ENCODE results near the gene CETN2.
A peak's percentile ranks its signal among the peaks of the same experiment; 100 is the strongest.
"Not testable (repeated sequence)": the region's sequence is repeated elsewhere in the genome, so short reads cannot be mapped to it uniquely, and the experiment has no call there.

The CETN2 gene

DNA sequence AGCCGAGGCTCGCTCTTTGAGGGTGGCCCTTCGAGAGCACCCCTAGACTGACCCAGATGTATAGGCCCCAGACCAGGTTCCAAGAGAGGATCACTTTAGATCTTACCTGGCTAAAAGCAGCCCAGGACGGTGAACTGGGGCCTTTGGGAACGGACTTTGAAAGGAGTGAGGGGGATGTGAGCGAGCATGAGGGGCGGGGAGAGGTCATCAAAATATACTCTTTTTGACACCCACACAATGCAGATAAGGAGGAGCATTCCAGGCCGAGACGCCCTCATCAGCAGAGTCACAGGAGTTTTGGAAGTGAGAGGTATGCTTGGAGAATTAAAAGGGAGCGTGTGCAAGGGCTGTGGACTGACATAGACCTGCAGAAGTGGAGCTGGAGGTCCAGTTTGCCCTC, 834 bp upstream of the CETN2 start:
- DNase-seq, result no peak

DNA sequence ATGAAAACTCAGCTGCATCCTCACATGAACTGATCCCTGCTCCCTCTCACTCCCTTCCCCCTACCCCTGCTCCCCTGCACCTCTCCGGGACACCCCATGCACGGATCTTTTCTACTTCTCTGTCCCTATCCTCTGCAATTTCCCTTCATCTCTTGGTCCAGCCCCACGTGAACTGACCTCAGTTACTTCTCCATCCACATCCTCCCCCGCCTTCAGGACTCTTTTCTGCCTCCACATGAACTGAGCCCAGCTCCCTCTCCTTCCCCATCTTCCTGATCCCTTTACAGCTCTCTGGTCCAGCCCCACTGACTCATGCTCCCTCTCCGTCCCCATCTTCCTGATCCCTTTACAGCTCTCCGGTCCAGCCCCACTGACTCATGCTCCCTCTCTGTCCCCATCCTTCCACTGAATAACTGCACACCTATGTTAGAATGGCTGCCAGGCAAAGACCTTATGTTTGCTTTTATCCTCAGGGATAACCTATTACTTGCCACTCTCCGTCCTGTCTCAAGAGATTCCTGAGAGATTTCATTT, 5.6 kb downstream of the CETN2 start:
- DNase-seq, result no peak

DNA sequence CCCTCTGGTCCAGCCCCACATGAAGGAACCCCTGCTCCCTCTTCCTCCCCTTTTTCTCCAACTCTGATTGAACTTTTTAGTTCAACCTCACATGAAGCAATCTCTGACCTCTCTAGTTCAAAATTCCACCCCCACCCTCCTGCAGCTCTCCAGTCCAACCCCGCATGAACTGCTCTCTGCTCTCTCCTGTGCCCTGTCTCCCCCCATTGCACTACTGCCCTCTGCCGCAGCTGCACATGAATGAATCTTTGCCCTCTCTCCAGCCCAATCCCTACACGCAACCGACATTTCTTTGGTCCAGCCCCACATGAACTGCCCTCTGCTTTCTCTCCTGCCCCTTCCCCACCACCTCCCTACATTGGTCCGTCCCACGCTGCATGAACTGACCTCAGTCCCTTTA, 6.9 kb downstream of the CETN2 start:
- DNase-seq, result no peak

DNA sequence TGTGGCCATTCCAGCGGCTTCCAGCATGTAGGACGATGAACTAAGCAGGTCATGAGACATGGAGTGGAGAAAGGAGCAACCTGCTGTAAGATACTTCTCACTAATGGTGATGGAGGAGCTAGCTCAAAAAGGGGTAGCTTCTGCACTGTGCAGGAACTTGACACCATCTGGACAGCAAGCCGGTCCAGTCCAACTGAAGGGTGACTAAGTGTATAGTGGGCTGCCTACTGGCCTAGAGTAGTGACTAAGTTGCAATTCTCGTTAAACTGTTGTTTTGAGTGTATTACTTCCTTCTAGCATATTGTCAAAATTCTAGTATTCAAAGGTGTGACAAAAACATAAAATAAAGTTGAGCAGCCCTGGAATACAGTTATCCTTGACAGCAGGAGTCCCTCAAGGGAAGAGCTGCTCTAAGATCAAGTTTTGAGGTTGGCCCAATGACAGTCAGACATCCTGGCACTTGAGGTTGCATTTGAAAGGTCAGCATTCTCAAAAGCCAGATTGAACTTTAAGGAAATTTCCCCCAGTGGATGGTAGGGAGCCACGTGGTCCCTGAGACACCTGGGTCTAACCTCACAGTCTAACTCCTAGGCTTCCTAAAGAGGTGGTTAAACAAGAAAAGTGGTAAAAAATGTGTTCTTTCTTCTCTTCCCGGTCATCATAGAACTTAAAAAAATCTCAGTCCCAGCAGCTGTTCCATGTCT, 8.0 kb downstream of the CETN2 start:
- DNase-seq, result no peak

DNA sequence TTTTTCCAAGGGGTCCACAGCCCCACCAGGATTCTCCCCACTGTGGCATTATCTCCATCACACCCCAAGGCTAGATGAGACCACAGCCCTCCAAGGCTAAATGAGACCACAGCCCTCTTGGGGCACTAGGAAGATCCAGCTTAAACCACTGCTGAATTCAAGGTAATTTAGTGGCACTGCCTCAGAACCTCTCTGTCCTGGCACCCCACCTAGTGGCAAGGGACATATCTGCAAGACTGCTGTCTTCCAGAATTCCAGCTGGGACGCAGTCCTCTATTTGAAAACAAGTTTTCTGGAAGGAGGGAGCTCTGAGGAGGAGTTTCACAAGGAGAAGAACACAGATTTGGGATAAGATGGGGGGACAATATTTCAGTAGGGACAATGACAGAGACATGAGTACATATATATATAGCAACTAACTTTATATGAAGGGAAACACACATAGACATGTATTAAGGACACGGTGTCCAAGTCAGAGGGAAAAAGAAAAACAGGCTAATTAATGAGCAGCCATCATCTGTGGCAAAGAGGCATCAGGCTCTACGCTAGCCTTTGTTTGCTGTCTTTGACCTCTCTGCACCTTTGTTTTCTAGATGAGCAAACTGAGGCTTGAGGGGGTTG, 9.3 kb downstream of the CETN2 start:
- DNase-seq, result peak; percentile 33

DNA sequence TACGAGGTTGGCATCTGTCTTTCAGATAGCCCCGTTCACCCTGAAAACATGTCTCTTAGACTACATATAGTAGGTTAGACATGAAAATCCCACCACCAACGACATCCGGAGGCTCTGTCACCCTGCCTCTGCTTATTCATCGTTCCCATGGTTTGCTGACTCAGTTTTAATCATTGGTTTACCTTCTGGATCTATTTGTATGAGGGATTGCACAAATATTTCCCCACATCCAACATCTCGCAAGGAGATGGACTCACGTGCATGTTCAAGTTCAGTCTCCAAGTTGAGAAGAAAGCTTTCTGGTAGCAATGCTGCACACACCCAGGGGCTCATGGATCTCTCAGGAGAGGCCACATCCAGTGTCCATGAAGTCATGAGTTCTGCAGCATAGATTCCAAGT, 10.8 kb downstream of the CETN2 start:
- DNase-seq, result no peak

DNA sequence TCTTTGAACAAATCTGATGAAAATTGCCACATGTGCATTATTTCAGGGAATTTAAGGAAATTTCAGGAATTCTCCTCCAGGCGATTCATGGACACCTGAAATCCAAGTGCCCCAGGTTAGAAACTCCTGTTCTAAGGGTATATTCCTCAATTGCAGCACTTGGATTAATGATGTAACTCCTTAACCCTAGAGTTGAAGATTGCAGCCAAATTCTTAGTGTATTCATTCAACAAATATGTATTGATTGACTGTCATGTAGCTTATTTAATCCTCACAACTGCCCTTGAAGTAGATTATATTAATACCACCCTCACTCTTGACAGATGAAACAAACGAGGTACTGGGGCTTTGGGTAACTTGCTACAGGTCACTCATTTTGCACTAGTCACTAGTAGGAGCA, 11.3 kb downstream of the CETN2 start:
- DNase-seq, result no peak

DNA sequence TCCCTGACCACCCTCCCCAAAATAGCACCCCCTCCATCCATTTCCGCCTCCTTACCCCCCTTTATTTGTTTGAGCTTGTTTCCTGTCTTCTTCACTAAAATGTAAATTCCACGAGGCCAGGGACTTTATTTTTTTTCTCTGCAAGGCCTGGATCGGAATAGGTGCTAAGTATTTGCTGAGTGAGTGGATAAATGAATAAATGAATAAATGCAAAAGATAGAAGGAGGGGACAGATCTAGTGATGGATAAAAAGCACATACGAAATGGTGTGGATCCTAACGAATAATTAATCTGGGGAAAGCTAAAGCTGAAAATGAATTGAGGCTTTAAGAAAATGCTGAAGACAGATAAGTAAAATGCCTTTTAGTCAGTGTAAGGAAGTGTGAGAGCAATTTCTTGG, 12.2 kb downstream of the CETN2 start:
- no peak for DNase-seq

DNA sequence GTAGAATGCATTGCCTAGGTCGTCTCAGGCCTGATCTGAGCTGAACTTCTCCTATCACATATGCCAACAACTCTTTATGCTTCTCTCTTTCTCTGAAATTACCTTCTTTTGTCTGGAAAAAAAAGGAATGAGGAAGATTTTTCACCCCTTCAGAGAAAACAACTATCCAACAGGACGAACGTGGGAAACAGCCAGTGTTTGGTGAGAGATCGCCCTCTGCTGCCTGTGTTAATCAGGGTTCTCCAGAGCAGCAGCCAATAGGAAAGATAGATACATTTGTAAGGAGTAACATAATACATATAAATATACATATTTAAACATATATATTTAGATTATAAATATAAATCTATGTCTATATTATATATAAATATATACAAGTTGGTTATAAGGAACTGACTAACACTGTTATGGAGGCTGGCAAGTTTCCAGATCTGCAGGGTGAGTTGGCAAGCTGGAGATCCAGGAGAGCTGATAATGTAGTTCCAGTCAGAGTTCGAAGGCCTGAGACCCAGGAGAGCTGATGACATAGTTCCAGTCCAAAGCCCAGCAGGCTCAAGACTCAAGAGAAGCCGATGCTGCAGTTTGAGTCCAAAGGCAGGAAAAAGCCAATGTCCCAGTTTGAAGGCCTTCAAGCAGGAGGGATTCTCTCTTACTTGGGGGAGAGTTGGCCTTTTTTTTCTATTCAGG, 13.3 kb downstream of the CETN2 start:
- peak; percentile 36 for DNase-seq

DNA sequence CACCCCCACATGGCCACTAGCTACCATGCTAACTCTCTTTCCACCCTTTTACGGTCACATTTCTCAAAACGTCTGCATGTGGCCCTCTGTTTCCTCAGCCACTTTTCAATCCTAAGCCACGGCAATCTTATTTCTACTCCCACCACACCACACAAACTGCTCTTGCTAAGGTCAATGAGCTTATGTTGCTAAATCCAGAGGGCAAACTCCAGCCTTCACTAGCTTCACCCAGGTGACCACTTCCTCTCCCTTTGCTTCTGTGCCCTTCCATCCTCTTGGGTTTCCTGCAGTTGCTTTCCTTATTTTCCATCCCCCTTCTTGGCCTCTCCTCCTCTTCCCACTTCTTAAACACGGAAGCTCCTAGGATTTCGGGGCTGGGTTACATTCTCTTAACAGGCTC, 16.5 kb downstream of the CETN2 start:
- no peak for DNase-seq

DNA sequence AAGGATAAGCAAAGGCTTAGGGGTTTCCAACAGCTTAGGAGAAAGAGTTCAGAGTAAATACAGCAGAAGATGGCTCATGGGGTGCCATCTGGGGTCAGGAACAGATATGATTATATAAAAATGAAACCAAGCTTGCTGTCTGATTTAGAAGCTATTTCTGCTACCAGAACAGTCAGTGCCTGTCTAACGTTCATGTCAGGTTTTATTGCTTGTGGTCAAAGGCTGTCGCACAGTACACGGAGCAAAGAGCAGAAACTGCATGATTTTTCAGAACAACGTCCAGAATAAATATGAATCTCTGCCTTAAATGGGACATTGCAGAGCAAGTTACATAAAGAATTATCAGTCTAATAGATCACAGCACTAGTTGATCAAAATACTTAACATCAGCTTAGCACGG, 17.4 kb downstream of the CETN2 start:
- no peak for DNase-seq

DNA sequence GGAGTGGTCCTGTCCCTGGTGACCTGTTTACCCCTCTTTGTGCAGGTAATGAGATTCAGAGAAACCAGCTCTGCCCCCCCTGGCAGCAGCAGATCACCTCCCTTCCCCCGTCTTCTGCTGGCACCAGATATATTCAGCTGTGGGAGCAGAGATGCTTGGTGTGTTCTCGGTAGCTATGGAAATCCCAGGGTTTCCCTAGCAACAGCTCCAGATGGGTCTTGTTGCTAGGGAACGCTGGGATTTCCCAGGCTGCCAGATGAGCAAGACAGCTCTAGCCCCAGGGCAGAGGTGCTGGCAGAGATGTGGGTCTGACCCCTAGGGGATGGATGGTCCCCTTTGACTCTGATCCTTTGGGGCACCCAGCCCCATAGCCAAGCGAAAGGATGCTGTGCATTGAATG, 20.2 kb downstream of the CETN2 start:
- no peak for DNase-seq

DNA sequence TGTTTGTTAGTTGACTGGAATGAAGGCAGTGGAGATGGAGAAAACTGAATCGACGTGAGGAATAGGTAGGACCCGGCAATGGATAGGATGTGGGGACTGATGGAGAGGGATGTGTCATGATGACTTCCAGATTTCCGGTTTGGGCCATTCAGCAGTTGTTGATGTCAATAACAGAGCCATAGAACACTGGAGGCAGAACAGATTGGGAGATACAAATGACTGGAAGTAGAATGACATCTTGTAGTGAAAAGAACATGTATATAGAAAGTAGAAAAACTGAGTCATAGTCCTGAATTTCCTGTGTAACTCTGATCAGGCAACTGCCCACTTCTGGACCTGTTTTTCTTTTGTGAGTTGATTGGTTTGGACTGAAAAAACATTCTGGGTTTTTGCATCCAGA, 24.5 kb downstream of the CETN2 start:
- no peak for DNase-seq

DNA sequence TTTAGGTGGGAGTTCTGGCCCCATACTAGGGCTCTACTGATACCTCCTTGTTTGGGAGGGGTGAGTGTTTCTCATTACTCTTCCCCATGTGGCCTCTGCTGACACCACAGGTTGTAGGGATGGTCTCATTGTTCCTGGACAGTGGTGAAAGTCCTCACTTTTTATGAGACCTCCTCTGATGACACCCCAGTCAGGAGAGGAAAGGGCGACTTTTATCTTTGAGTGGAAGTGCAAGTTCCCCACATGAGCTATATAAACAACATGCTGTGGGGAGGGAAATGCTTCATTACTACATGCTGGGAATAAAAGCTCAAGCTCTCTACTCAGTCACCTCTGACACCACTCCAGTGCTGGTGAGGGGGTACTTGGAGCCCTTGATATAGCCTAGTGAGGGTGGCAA, 31.6 kb downstream of the CETN2 start:
- no peak for DNase-seq

DNA sequence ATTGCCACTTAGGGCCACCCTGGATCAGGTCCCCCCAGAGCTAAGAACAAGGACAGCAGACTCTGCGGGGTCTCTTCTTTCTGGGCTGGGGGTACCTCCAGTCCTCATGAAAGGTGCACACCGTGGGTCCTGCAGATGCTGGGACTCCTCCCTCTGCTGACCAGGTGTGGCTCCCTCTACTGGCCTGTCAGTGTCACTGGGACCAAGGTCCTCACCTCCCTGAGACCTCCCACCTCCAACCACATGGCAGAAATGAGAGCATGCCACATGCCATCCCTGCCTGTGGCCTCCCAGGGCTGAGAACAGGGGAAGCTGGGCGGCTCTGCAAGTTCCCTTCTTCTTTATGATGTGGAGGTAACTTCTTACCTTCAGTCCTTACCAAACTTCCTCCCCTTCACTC, 43.5 kb downstream of the CETN2 start:
- DNase-seq, result not testable (repeated sequence)
